IPS-18c (cell line): ENCODE data around the gene NOTCH1.

Experiments used
- H3K4me3 ChIP-seq: 2 replicates; pipeline ENCODE4 v1.7.0; 2013; ENCODE audit warnings: low read depth, mild to moderate bottlenecking, low read length, moderate library complexity; ENCODE audit not compliant: insufficient read depth
- H3K9me3 ChIP-seq: one replicate; pipeline ENCODE4 v1.6.1; 2013; ENCODE audit warnings: mild to moderate bottlenecking, low read length, moderate library complexity; ENCODE audit not compliant: control insufficient read depth, insufficient read depth

Gene NOTCH1

DNA sequence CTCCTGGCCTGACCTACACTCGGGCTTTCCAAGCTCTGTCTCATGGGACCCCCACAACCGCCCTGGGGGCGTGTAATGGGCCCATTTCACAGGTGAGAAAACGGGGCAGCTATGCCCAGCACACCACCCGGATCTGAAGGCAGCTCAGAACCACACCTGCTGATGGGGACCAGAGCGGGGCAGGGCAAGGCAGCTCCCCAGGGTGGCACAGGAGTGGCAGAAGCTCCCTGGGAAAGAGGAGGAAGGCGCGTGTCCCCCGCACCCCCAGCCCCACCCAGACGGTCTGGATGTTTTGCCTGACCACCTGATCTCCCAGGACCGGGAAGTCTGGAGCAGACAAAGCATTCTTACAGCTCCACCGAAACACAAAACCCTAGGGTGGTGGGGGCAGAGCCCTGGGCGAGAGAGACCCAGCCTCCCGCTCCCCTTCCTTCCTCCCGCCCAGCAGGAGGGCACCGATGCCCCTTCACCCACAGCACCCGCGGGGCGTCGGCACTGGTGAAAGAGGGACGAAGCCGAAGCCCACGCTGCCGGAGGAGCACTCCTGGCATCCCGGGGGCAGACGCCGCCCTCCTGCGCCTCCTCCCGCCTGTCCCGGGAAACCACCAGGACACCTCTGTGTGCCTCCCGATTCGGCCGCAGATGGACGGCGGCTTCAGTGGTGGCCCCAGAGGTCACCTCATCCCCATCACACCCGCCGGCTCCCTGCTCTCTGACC, 14.5 kb downstream of the NOTCH1 start:
- Histone ChIP-seq H3K9me3 (peaks cover 2% of the 10 kb centered on the region), H3K4me3 (no peak overlapping the region)

DNA sequence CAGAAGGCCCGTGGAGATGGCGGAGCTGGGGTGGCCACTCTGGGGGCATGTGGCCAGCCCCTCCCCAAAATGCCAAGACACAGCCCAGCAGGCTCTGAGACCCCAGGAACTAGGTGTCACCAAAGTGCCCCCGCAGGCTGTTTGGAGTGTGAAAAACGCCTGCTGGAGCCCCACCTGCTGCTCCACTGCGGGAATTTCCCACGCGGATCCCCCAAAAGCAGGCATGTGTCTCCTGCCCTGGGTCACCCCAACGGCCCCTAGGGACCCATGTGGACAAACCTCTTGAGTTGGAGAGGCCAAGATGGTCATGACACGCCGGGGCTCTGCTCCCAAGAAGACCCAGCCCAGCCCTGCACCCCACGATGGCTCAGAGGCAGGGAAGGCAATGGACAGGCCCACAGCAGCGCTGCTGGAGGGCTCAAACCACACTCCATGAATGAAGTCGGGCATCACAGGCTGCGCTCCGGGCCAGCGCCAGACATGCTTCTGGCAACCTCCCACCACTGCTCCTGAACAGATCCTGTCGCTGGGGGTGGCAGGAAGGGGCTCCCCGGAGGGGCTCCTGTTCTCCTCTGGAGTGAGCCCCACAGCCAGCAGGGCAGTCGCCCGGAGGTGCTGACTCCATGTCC, 15.3 kb downstream of the NOTCH1 start:
- Histone ChIP-seq H3K9me3 (peaks cover 2% of the 10 kb centered on the region), H3K4me3 (no peak overlapping the region)

DNA sequence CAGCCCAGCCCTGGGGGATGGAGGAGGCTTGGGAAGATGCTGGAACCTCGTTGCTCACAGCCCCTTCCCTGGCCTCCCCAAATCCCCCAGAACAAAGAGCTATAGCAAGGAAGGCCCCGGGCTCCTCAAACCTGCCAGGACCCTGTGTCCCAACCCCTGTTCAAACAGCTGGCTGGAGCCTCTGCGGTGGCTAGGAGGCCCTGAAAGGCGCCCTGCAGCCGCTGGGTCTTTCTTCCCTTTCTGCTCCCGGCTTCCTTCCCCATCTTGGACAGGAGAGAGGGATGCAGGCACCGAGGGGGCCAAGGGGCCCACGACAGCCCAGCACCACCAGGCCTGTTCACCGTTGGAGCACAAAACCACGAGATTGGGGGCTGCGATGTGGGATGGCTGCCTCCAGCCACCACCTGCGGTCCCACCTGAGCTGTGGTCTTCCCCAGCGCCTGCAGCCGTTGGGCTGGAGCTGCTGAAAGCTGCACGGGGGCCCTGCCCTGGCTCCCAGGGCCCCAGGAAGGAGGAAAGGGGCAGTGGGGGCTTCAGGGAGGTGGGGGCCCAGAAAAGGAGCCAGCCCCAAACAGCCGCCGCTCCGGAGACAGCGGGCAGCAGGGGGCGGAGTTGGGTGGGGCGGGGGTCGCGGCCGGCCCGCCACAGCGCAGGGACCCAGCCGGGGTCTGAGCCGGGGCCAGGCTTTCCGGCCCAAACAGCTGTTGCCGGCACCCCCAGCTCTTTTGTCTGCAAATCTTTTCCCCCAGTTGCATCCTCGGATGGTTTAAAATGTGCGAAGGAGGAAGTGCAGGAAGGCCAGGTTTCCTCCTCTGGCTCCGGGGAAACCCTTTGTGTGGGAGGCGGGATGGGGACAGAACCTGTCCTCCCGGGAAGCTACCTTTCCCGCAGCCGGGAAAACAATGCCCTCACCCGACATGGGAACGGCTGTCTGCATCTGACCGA, 16.1 kb downstream of the NOTCH1 start:
- H3K9me3 ChIP-seq: peaks cover 4% of the 10 kb centered on the region
- no peak overlapping the region for H3K4me3 ChIP-seq

DNA sequence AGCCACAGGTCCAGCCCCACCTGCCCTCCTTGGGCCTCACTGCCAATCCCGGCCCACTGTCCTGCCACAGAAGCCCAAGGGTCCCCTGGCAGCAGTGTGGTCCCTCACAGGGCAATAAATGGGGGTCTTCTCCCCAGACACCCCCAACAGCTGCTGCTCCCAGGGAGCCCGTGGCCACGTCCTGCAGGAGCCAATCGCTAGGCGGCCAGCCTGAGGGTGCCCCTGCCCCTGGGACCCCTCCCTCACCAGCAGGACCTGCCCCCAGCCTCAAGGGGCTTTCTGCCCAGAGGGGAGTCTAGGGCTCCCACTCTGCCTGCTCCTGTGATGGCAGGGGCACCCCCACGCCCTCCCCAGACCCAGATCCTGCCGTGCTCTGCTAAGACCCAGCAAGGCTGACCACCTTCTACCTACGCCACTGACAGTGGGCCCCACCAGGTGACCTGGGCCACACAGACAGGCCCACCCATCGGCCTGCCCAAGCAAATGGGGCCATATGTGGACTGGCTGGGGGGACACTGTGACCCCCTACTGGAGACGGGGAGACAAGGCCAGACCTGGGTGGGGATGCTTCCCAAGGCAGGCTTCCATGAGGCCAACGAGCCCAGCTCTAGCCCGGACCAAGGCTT, 17.0 kb downstream of the NOTCH1 start:
- Histone ChIP-seq H3K9me3 (peaks cover 4% of the 10 kb centered on the region), H3K4me3 (no peak overlapping the region)

DNA sequence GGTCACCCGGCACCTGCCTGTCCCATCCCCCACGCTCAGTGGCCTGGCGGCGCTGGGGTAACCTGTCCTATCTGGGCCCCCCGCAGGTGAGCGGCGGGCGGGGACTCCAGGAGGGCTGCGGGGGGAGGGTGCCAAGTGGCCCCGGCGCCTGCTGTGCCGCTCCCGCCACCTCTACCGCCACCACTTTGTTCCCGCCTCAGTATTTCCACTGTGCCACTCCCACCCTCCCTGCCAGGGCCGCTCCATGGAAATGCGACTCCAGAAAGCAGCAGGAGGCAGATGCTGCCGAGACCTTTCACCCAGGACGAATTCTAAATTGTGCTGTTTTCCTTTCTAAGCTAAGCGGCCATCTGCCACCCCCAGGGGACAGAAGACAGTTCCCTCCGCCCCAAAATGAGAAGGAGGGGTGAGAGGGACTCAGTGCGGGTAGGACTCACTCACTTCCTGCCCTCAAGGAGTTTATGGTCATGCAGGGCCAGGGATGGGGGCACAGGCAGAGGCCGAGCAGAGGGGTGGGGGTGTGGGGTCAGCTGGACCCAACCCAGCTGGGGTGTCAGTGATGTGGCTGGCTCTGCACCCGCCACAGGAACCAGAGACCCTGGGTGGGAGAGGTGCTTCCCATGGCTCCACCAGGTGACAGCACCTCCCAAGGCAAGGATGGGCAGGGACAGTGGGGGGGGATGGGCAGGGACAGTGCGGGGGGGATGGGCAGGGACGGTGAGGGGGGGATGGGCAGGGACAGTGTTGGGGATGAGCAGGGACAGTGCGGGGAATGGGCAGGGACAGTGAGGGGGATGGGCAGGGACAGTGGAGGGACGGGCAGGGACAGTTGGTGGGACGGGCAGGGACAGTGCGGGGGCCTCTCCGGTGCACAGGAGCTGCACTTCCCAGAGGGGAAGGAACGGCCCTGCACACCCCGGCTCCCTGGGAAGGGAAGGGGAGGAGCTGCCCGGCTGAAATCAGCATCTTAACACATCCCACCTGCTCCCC, 17.8 kb downstream of the NOTCH1 start:
- Histone ChIP-seq H3K9me3 (peaks cover 4% of the 10 kb centered on the region), H3K4me3 (no peak overlapping the region; the same call in 1 of the 2 replicates)

DNA sequence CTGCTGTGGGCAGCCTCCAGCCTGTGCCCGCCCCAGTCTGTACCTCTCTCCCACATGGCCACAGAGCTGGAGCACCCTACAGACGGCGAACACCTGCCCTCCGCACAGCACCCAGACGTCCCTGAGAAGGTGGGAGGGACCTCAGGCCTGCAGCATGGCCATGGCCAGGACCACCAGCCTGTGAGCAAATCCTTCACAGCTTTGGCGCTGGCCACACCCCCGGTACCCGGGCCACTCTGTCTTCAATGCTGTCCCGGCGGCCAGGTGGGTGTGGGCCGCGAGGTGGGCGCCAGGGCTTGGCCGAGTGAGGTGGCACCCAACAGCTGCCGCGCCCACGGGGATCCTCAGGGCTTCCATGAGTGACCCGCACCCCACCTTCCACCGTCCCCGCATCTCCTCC, 18.7 kb downstream of the NOTCH1 start:
- peaks cover 4% of the 10 kb centered on the region for H3K9me3 ChIP-seq
- H3K4me3 ChIP-seq: no peak overlapping the region

DNA sequence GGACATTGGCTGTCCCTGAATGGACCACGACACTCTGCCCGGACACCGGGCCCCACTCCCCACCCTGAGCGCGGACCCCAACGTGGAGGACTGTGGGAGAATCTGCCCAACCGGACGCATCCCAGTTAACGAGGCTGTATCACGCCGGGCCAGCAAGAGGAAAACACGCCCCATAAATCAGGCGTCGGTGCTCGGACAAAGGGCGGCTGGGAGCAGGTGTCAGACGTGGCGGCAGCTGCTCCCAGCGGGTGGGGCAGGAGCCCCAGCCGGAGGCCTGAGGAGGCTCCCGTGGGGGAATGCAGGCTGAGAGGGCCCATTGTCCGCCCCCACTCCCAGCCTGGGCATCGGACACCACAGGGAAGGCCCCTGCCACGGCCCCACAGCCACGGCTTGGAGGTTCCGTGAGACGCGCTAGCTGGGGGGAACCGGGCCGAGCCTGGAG, 19.2 kb downstream of the NOTCH1 start:
- Histone ChIP-seq H3K4me3 (no peak overlapping the region), H3K9me3 (peaks cover 4% of the 10 kb centered on the region)

DNA sequence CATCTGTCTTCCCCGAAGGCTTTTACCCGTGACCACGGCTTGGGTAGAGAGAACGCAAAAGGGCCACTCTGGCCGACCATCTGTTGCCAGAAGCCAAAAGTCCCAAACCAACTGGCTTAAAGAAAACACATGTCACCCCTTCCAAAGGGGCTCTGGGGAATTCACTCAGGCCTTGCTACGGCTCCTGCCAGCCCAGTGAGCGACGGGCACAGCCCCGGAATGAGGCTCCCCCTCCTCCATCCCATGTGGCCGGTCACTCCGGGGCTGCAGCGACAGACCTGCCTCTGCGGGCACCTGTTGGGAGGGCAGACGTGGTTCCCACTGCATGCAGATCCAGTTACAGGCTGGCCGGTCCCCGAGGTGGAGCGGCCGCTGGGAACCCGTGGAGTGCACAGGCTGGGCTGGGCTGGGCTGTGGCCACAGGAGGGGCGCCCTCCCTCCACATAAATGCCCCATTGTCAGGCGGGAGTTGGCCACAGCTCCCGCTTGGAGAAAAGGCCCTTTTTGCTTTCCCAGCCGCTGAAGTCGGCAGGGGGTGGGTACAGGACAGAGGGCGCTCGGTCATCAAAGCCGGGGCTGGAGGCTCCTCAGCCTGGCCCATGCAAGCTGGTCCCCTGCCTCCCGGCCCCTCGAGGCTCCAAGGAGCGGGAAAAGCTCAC, 19.9 kb downstream of the NOTCH1 start:
- Histone ChIP-seq H3K4me3 (no peak overlapping the region), H3K9me3 (peaks cover 4% of the 10 kb centered on the region)

DNA sequence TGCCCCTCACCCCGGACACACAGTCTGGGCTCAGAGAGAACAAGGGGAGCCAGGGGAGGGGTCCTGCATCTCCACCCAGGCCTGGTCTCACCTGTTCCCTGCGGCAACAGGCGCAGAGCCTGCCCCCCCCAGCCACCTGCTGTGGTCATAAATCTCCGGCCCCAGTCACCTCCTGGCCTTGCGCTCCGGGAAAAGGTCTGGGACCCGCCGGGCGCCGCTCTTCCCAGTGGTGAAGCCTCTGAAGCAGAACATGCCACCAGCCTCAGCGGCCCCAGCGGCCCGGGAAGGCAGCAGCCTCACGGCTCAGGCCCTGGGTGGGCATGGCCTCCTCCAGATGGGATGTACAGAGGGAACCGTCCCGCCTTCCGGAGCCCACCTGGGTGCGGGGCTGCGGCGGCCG, 20.6 kb downstream of the NOTCH1 start:
- peaks cover 4% of the 10 kb centered on the region for H3K9me3 ChIP-seq
- H3K4me3 ChIP-seq: no peak overlapping the region

DNA sequence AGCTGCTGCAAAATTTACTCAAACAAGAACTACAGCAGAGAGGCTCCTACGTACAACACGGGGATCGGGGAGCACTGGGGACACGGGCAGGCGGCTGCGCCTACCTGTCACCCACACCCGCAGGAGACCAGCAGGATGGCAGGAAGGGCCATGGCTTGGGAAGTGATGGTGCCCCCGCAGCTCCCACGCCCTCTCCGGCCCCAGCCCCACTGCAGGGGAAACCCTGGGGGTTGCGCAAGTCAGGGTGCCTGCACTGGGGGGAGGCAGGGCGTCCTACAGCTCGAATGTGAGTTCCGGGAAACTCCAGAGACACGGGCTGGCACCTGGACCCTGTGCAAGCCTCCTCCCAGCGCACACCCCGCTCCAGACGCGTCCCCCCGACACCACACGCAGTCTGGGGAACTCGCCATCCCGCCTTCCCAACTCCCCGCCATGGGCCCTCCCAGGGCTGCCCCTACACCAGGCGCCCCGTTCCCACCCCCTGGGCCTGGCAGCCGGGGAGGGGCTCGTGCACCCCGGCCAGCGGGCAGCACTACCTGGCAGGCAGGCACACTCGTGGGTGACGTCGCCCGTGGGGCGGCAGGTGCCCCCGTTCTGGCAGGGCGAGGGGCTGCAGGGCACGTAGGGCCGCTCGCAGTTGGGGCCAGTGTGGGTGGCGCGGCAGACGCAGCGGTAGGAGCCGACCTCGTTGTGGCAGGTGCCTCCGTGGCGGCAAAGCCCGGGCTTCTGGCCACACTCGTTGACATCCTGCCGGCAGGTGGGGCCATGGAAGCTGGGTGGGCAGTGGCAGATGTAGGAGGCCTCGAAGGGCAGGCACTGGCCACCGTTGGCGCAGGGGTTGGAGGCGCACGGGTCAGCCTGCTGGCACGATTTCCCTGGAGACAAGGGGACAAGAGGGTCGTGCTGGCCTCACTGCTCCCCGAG, 23.3 kb downstream of the NOTCH1 start:
- no peak overlapping the region for H3K4me3 ChIP-seq
- peaks cover 4% of the 10 kb centered on the region for H3K9me3 ChIP-seq

DNA sequence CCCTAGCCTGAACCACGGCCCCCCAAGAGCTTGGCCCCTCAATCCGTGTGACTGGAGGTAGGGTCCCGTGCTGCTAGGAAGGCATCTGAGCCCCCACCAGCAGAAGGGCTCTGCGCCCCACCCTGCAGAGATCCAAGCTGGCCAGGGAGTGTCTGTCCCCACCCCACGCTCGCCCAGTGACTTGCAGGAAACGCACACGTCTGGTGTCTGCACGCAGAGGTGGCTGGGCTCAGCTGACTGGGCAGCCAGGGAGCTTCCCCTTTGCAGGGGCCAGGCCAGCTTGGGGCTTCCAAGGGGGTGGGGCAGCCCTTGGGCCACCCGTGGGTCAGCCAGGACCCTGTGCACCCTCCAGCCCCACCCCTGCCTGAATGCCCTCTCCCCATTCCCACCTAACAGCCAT, 24.3 kb downstream of the NOTCH1 start:
- H3K9me3 ChIP-seq: peaks cover 2% of the 10 kb centered on the region
- no peak overlapping the region for H3K4me3 ChIP-seq

DNA sequence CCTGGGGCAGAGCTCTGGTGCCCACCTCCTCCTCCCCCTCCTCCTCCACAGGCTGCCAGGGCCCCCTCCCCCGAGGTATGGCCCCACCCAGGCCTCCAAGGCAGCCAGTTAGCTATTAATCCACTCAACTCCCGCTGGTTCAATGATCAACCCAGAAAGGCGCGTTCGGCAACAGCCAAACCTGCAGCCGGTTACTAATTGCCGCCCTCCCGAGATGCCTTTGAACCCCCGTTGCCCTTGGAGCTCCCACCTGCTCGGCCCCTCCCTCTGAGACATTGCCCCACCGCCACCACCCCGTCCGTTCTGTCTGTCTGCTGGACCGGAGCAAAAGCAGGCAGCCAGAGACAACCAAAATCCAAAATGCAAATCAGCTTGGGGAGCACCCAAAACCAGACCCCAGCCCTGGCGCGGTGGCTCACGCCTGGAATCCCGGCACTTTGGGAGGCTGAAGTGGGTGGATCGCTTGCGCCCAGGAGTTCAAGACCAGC, 25.8 kb downstream of the NOTCH1 start:
- H3K4me3 ChIP-seq: no peak overlapping the region
- peaks cover 2% of the 10 kb centered on the region for H3K9me3 ChIP-seq

DNA sequence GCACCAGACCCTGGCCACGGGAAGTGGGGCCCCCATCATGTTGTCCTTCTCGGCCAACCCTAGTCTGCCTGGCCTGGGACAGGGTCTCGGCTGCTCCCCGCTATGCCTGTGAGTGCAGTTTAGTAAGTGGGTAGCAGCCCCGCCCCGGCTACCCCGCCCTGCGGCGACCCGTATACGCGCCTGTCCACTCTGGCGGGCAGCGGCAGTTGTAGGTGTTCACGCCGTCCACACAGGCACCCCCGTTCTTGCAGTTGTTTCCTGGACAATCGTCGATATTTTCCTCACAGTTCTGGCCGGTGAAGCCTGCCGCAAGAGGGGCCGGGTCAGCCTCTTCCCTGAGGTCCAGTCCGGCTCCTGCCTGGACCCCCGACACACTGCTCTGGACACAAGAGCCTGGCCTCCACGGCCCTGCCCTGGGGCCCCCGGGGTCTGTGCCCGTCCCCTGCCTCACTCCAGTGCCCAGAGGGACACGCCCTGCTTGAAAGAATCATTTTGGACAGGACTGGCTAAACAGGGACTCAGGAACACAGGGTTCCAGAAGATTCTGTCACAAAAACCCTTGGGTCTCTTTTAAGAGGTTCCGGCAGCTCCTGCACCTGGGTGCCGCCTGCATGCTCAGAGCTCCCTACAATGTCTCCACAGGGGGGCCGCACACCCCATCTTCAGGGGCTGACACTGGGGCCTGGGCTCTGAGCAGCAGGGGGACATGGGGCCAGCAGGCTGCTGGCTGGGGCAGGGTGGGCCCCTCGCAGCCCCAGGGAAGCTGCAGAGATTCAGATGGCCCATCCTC, 26.4 kb downstream of the NOTCH1 start:
- no peak overlapping the region for H3K4me3 ChIP-seq
- H3K9me3 ChIP-seq: no peaks in the 10 kb centered on the region

DNA sequence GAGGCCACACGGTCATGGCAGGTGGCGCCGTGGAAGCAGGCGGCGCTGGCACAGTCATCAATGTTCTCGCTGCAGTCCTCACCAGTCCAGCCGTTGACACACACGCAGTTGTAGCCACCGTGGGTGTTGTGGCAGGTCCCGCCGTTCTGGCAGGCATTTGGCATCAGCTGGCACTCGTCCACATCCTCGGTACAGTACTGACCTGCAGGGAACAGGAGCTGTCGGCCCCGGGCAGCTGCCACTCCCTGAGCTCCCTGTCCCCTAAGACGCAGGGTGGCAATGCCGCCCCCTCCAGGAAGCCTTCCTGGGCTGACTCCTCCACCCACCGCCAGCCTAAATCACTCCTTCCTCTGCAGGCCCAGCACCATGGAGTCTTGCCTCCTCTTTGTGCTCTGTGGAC, 27.2 kb downstream of the NOTCH1 start:
- Histone ChIP-seq H3K9me3 (no peaks in the 10 kb centered on the region), H3K4me3 (no peak overlapping the region)
